H9 (cell line): ENCODE measurements around the gene OR8B12. TPM values are rescaled to one million over a fixed set of nuclear protein-coding genes. Genes with fewer than 3 reads are reported as not detected.

Experiments
- DNase-seq: peaks from one replicate; pipeline ENCODE4 v3.0.0-alpha.2; 2017
- H2AFZ ChIP-seq: one replicate; pipeline ENCODE4 v1.6.1; 2013; ENCODE audit warnings: mild to moderate bottlenecking, low read length, control low read depth, moderate library complexity
- H2AK5ac ChIP-seq: 2 replicates; pipeline ENCODE4 v1.6.1; 2013; ENCODE audit warnings: low read length, control low read depth, mixed read lengths; ENCODE audit not compliant: insufficient read length
- H2BK120ac ChIP-seq: one replicate; pipeline ENCODE4 v1.6.1; 2013; ENCODE audit warnings: low read depth, mild to moderate bottlenecking, low read length, control low read depth, inconsistent platforms; ENCODE audit not compliant: poor library complexity, severe bottlenecking
- H2BK12ac ChIP-seq: 2 replicates; pipeline ENCODE4 v1.6.1; 2013; ENCODE audit warnings: low read length, control low read depth, mixed read lengths, low read depth; ENCODE audit not compliant: insufficient read length
- H2BK15ac ChIP-seq: 2 replicates; pipeline ENCODE4 v1.6.1; 2013; ENCODE audit warnings: low read depth, low read length, control low read depth
- H2BK20ac ChIP-seq: one replicate; pipeline ENCODE4 v1.6.1; 2013; ENCODE audit warnings: low read depth, mild to moderate bottlenecking, low read length, control low read depth, inconsistent platforms; ENCODE audit not compliant: poor library complexity, severe bottlenecking
- H2BK5ac ChIP-seq: 2 replicates; pipeline ENCODE4 v1.6.1; 2013; ENCODE audit warnings: low read length, control low read depth, mixed read lengths; ENCODE audit not compliant: insufficient read length
- H3K14ac ChIP-seq: 2 replicates; pipeline ENCODE4 v1.6.1; 2013; ENCODE audit warnings: low read length, control low read depth; ENCODE audit not compliant: insufficient read depth
- H3K18ac ChIP-seq: 2 replicates; pipeline ENCODE4 v1.6.1; 2013; ENCODE audit warnings: low read depth, mild to moderate bottlenecking, mixed read lengths, low read length, control low read depth; ENCODE audit not compliant: insufficient read length
- H3K23ac ChIP-seq: 2 replicates; pipeline ENCODE4 v1.6.1; 2013; ENCODE audit warnings: low read length, control low read depth, mixed read lengths, low read depth; ENCODE audit not compliant: insufficient read length
- H3K23me2 ChIP-seq: 2 replicates; pipeline ENCODE4 v1.6.1; 2013; ENCODE audit warnings: low read depth, mild to moderate bottlenecking, mixed read lengths, low read length, control low read depth; ENCODE audit not compliant: insufficient read length, poor library complexity, severe bottlenecking
- H3K27ac ChIP-seq: 2 replicates; pipeline ENCODE4 v1.5.1; 2013; ENCODE audit warnings: low read length, control low read depth, mixed read lengths, low read depth; ENCODE audit not compliant: insufficient read length
- H3K27me3 ChIP-seq: 2 replicates; pipeline ENCODE4 v1.6.1; 2013; ENCODE audit warnings: low read length, control low read depth, inconsistent platforms; ENCODE audit not compliant: insufficient read depth
- H3K4ac ChIP-seq: 2 replicates; pipeline ENCODE4 v1.6.1; 2013; ENCODE audit warnings: low read depth, mild to moderate bottlenecking, control low read depth, inconsistent platforms, low read length, moderate library complexity
- H3K4me1 ChIP-seq: 2 replicates; pipeline ENCODE4 v1.6.1; 2013; ENCODE audit warnings: low read length, control low read depth, inconsistent platforms; ENCODE audit not compliant: insufficient read depth
- H3K4me2 ChIP-seq: 2 replicates; pipeline ENCODE4 v1.6.1; 2013; ENCODE audit warnings: low read length, control low read depth, mixed read lengths; ENCODE audit not compliant: insufficient read length, insufficient read depth
- H3K56ac ChIP-seq: 2 replicates; pipeline ENCODE4 v1.6.1; 2013; ENCODE audit warnings: low read depth, mild to moderate bottlenecking, mixed read lengths, low read length, control low read depth; ENCODE audit not compliant: insufficient read length
- H3K79me1 ChIP-seq: 2 replicates; pipeline ENCODE4 v1.6.1; 2013; ENCODE audit warnings: low read depth, mild to moderate bottlenecking, moderate library complexity, low read length, control low read depth, inconsistent platforms; ENCODE audit not compliant: insufficient read depth, poor library complexity, severe bottlenecking
- H3K79me2 ChIP-seq: 2 replicates; pipeline ENCODE4 v1.6.1; 2013; ENCODE audit warnings: low read length, control low read depth, inconsistent platforms; ENCODE audit not compliant: insufficient read depth
- H3K9ac ChIP-seq: 2 replicates; pipeline ENCODE4 v1.6.1; 2013; ENCODE audit warnings: low read length, control low read depth, mixed read lengths; ENCODE audit not compliant: insufficient read length; ENCODE audit errors: extremely low read depth
- H3K9me3 ChIP-seq: one replicate; pipeline ENCODE4 v1.6.1; 2013; ENCODE audit warnings: low read depth, low read length, inconsistent platforms; ENCODE audit not compliant: control insufficient read depth
- H3T11ph ChIP-seq: one replicate; pipeline ENCODE4 v1.6.1; 2013; ENCODE audit warnings: mild to moderate bottlenecking, low read length, control low read depth, inconsistent platforms
- H4K20me1 ChIP-seq: one replicate; pipeline ENCODE4 v1.6.1; 2013; ENCODE audit not compliant: control insufficient read depth, insufficient read length, insufficient read depth
- H4K5ac ChIP-seq: 2 replicates; pipeline ENCODE4 v1.6.1; 2013; ENCODE audit warnings: low read depth, mild to moderate bottlenecking, mixed read lengths, low read length, control low read depth; ENCODE audit not compliant: insufficient read length
- H4K8ac ChIP-seq: replicated peaks from 2 replicates; pipeline ENCODE4 v1.6.1; 2013; ENCODE audit warnings: low read length, control low read depth, mixed read lengths, low read depth; ENCODE audit not compliant: insufficient read length
- H4K91ac ChIP-seq: 2 replicates; pipeline ENCODE4 v1.6.1; 2013; ENCODE audit warnings: low read depth, mild to moderate bottlenecking, moderate library complexity, mixed read lengths, low read length, control low read depth; ENCODE audit not compliant: insufficient read length
- H3K27ac Mint-ChIP-seq, 3 experiments: 2 replicates in 2 of 3; 3 replicates in 1 of 3; pipeline ENCODE4 v1.8.0; 2020 to 2021; ENCODE audit warnings: mixed read lengths in 3 of 3, mild to moderate bottlenecking in 1 of 3, moderate library complexity in 1 of 3
- H3K27me3 Mint-ChIP-seq: 2 replicates; pipeline ENCODE4 v1.8.0; 2021; ENCODE audit warnings: low read depth, mild to moderate bottlenecking, moderate library complexity, mixed read lengths
- H3K36me3 Mint-ChIP-seq, 3 experiments: 2 replicates in 2 of 3; 3 replicates in 1 of 3; pipeline ENCODE4 v1.8.0; 2020 to 2021; ENCODE audit warnings: low read depth in 3 of 3, mixed read lengths in 3 of 3; ENCODE audit not compliant: insufficient read depth in 1 of 3
- H3K4me1 Mint-ChIP-seq, 2 experiments: 2 replicates each; pipeline ENCODE4 v1.8.0; 2020; ENCODE audit warnings: mixed read lengths in 2 of 2
- H3K4me3 Mint-ChIP-seq, 2 experiments: 2 replicates in 1 of 2; 3 replicates in 1 of 2; pipeline ENCODE4 v1.8.0; 2020 to 2021; ENCODE audit warnings: mild to moderate bottlenecking in 2 of 2, mixed read lengths in 2 of 2, moderate library complexity in 1 of 2
- H3K9me3 Mint-ChIP-seq, 2 experiments: 2 replicates in 1 of 2; 3 replicates in 1 of 2; pipeline ENCODE4 v1.8.0; 2020; ENCODE audit warnings: mild to moderate bottlenecking in 2 of 2, mixed read lengths in 2 of 2, moderate library complexity in 1 of 2
- CTCF ChIP-seq: fragments of 200-600 bp; sonication (generic); conservative IDR thresholded peaks from 3 replicates; pipeline ENCODE4 v1.8.0; 2021; ENCODE audit warnings: antibody characterized with exemption, mild to moderate bottlenecking
- WGBS: extraction: QIAGEN DNeasy Blood & Tissue Kit; methylation state at CpG from one replicate; pipeline ENCODE4 v1.1.7; 2013; ENCODE audit warnings: missing lambda C conversion rate, low lambda C conversion rate, mixed read lengths; ENCODE audit not compliant: insufficient read length; ENCODE audit errors: extremely low coverage; 5-methylcytosine and 5-hydroxymethylcytosine counted together
- total RNA-seq: library from RNA; stranded (reverse); gene quantifications from 2 replicates; pipeline ENCODE4 v1.2.1, GENCODE V29; 2021

Gene OR8B12
- total RNA-seq, 1 experiment from 2014 or later, result not detected

- no peaks in the 10 kb centered on the region for H3K79me1 ChIP-seq
- no peak overlapping the region for H2BK120ac ChIP-seq
- H4K8ac ChIP-seq, result no peak overlapping the region
- no CpG with 5 or more reads among the region's 1 CpG for WGBS
- Mint-ChIP-seq H3K9me3 (no peaks in the 10 kb centered on the region), H3K27ac (no peak overlapping the region), H3K36me3 (no peaks in the 10 kb centered on the region), H3K4me1 (no peaks in the 10 kb centered on the region), H3K4me3 (no peak overlapping the region), H3K27me3 (peaks cover 7% of the 10 kb centered on the region)
- H3K4me2 ChIP-seq, result no peak overlapping the region
- H3K56ac ChIP-seq, result no peak overlapping the region
- no peak overlapping the region for H3K27ac ChIP-seq
- no peak overlapping the region for H2BK15ac ChIP-seq
- H3K14ac ChIP-seq, result no peak overlapping the region
- H3K23me2 ChIP-seq, result no peaks in the 10 kb centered on the region
- no peak overlapping the region for H2AK5ac ChIP-seq
- no peaks in the 10 kb centered on the region for H3K9me3 ChIP-seq
- H3K27me3 ChIP-seq, result no peaks in the 10 kb centered on the region
- no peak overlapping the region for H3K23ac ChIP-seq
- H2BK20ac ChIP-seq, result no peak overlapping the region
- H4K20me1 ChIP-seq, result no peaks in the 10 kb centered on the region
- no peak overlapping the region for H3T11ph ChIP-seq
- no peak overlapping the region for H2BK12ac ChIP-seq
- H4K91ac ChIP-seq, result no peak overlapping the region
- H3K18ac ChIP-seq, result no peak overlapping the region
- no peak overlapping the region for H3K4ac ChIP-seq
- no peak for TF ChIP-seq CTCF
- H3K9ac ChIP-seq, result no peak overlapping the region
- H2AFZ ChIP-seq, result no peak overlapping the region
- H3K4me1 ChIP-seq, result no peaks in the 10 kb centered on the region
- H3K79me2 ChIP-seq, result no peaks in the 10 kb centered on the region
- no peak overlapping the region for H2BK5ac ChIP-seq
- H4K5ac ChIP-seq, result no peak overlapping the region
- DNase-seq, result no peak
Measured at GRCh38 chr11:124520550-124520854, 23.0 kb downstream of the OR8B12 start.
